Common myeloid progenitor, CD34-positive (primary cell): ENCODE data around the gene PRKN.

Experiments
- CTCF ChIA-PET: fragments of 350-600 bp; sonication (Branson Sonifier 250); formaldehyde crosslinking; loops from one replicate; lab custom pipeline; 2021; ENCODE audit warnings: antibody characterized with exemption; lab: Charles Lee
- POLR2A ChIA-PET: fragments of 350-600 bp; sonication (Branson Sonifier 250); formaldehyde crosslinking; loops from one replicate; lab custom pipeline; 2021; ENCODE audit warnings: antibody characterized with exemption; lab: Charles Lee
- DNase-seq, 3 donors: peaks; one replicate each; pipeline versions ENCODE4 v3.0.0 to v3.0.0-alpha.2; 2013
- H3K27ac ChIP-seq, 2 experiments: 1 replicate in 1 of 2; 2 replicates in 1 of 2; pipeline ENCODE4 v1.7.0; 2013; ENCODE audit warnings: inconsistent platforms in 2 of 2, low read length in 2 of 2, mild to moderate bottlenecking in 2 of 2, low read depth in 1 of 2, moderate library complexity in 1 of 2; ENCODE audit not compliant: severe bottlenecking in 2 of 2, insufficient read depth in 1 of 2, poor library complexity in 1 of 2
- H3K27me3 ChIP-seq, 5 experiments: replicated peaks in 2 of 5; 1 replicate in 3 of 5; 2 replicates in 2 of 5; pipeline versions ENCODE4 v1.6.1 to v1.7.0; 2013; ENCODE audit warnings: low read length in 4 of 5, mild to moderate bottlenecking in 2 of 5, moderate library complexity in 2 of 5, inconsistent platforms in 1 of 5; ENCODE audit not compliant: insufficient read depth in 5 of 5, control insufficient read depth in 4 of 5
- H3K36me3 ChIP-seq, 4 experiments: 1 replicate in 2 of 4; 2 replicates in 2 of 4; pipeline versions ENCODE4 v1.6.1 to v1.7.0; 2013; ENCODE audit warnings: low read length in 3 of 4, control low read depth in 1 of 4, mild to moderate bottlenecking in 1 of 4; ENCODE audit not compliant: control insufficient read depth in 4 of 4, insufficient read depth in 4 of 4
- H3K4me1 ChIP-seq, 4 experiments: 1 replicate in 3 of 4; 2 replicates in 1 of 4; pipeline versions ENCODE4 v1.6.1 to v1.7.1; 2013; ENCODE audit warnings: low read length in 3 of 4, mild to moderate bottlenecking in 3 of 4, control low read depth in 1 of 4, inconsistent platforms in 1 of 4, moderate library complexity in 1 of 4; ENCODE audit not compliant: control insufficient read depth in 4 of 4, insufficient read depth in 4 of 4; ENCODE audit errors: control extremely low read depth in 1 of 4
- H3K4me3 ChIP-seq, 7 experiments: 1 replicate in 4 of 7; 2 replicates in 3 of 7; pipeline versions ENCODE4 v1.5.1 to v1.7.0; 2013; ENCODE audit warnings: mild to moderate bottlenecking in 7 of 7, low read length in 6 of 7, moderate library complexity in 6 of 7, inconsistent platforms in 2 of 7, low read depth in 2 of 7, control low read depth in 1 of 7; ENCODE audit not compliant: insufficient read depth in 4 of 7, control insufficient read depth in 1 of 7; ENCODE audit errors: extremely low read depth in 1 of 7
- H3K9me3 ChIP-seq, 5 experiments: 1 replicate in 4 of 5; 2 replicates in 1 of 5; pipeline versions ENCODE4 v1.6.1 to v1.7.1; 2013; ENCODE audit warnings: low read length in 4 of 5, mild to moderate bottlenecking in 2 of 5, inconsistent platforms in 1 of 5, low read depth in 1 of 5, moderate library complexity in 1 of 5; ENCODE audit not compliant: control insufficient read depth in 4 of 5, insufficient read depth in 2 of 5; ENCODE audit errors: control extremely low read depth in 1 of 5
- WGBS: methylation state at CpG from one replicate; pipeline ENCODE4 v1.1.5; 2013; ENCODE audit not compliant: insufficient coverage; 5-methylcytosine and 5-hydroxymethylcytosine counted together

The PRKN gene

DNA sequence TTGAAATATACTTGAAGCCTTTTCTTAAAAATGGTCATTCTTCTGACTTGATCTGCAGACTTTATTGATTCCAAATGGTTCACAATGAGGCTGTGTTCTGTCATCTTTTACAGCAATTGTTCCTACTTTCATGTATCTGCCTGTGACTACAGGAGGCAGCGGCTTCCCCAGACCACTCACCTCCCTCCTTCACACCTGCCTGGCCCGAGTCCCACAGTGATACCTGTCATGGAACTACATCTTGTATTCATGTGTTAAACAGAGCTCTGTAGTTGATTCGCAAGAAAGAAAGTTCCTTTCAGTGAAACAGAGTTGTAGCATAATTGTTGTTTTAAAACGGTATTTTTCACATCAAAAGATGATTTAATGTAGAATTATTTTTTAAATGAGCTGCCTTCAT lies 780.2 kb downstream of the PRKN start:
- DNase-seq, result no peak
- Histone ChIP-seq H3K9me3 (no peaks in the 10 kb centered on the region), H3K27me3 (no peaks in the 10 kb centered on the region), H3K4me3 (no peak overlapping the region), H3K4me1 (no peaks in the 10 kb centered on the region), H3K36me3 (no peaks in the 10 kb centered on the region), H3K27ac (no peak overlapping the region)
- POLR2A ChIA-PET, result no interaction called here
- CTCF ChIA-PET, result no interaction called here
- WGBS, result 100% methylated on average over 1 of the region's 4 CpGs

GRCh38 chr6:161946461-161946860 lies 781.1 kb downstream of the PRKN start:
- no CpG with 5 or more reads among the region's 3 CpGs for WGBS

DNA sequence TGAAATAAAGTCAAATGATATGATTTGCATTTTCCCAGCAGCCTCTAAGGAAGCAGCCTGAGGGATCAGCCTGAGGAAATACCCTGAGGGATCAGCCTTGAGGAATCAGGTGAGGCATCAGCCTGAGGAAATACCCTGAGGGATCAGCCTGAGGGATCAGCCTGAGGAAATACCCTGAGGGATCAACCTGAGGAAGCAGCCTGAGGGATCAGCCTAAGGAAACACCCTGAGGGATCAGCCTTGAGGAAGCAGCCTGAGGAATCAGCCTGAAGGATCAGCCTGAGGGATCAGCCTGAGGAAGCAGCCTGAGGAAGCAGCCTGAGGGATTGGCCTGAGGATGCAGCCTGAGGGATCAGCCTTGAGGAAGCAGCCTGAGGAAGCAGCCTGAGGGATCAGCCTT lies 784.0 kb downstream of the PRKN start:
- H3K27ac ChIP-seq, result no peak overlapping the region
- H3K36me3 ChIP-seq, result no peaks in the 10 kb centered on the region
- no peaks in the 10 kb centered on the region for H3K4me1 ChIP-seq
- H3K4me3 ChIP-seq, result no peak overlapping the region
- CTCF ChIA-PET, result no interaction called here
- POLR2A ChIA-PET, result no interaction called here
- DNase-seq, result no peak
- no peaks in the 10 kb centered on the region for H3K27me3 ChIP-seq
- H3K9me3 ChIP-seq, result no peaks in the 10 kb centered on the region

More at GRCh38 chr6:161946461-161946860, 781.1 kb downstream of the PRKN start:
- no peaks in the 10 kb centered on the region for H3K36me3 ChIP-seq
- H3K27ac ChIP-seq, result no peak overlapping the region
- no peak for DNase-seq
- no peaks in the 10 kb centered on the region for H3K4me1 ChIP-seq
- ChIA-PET CTCF (interaction anchor here (0.6 kb wide), 1 partner anchor 289 kb away, joined by 4 read pairs; no protein-coding TSS in a partner anchor), POLR2A (no interaction called here)
- H3K27me3 ChIP-seq, result no peaks in the 10 kb centered on the region
- H3K9me3 ChIP-seq, result no peaks in the 10 kb centered on the region
- no peak overlapping the region for H3K4me3 ChIP-seq

- DNase-seq, result no peak
- H3K4me3 ChIP-seq, result no peak overlapping the region
- 100% methylated on average over 2 of the region's 3 CpGs for WGBS
- POLR2A ChIA-PET, result no interaction called here
- H3K27me3 ChIP-seq, result no peaks in the 10 kb centered on the region
- no peaks in the 10 kb centered on the region for H3K36me3 ChIP-seq
- H3K4me1 ChIP-seq, result no peaks in the 10 kb centered on the region
- H3K27ac ChIP-seq, result no peak overlapping the region
- CTCF ChIA-PET, result no interaction called here
- H3K9me3 ChIP-seq, result no peaks in the 10 kb centered on the region
Measured at GRCh38 chr6:161941565-161941964, 786.0 kb downstream of the PRKN start.

DNA sequence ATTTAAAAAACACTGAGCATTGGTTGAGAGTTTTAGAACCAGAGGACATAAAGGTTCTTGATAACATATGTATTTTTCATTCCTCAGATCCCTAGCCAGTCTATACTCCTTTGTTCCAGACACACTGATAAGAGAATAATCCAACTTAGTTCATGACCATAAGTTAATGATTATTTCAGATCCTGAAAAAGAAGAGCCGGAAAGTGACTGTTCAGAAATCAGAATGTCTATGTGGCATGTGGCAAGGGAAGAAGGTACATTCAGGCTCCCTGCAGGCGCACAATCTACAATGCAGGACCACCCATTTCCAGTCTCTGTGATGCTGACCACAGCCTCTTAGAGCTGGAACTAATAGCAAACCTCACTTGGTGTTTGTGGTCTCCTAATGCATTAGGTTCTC lies 787.0 kb downstream of the PRKN start:
- ChIA-PET POLR2A (no interaction called here), CTCF (no interaction called here)
- Histone ChIP-seq H3K4me1 (no peaks in the 10 kb centered on the region), H3K9me3 (peaks cover 0 to 5% (median 4%) of the 10 kb centered on the region in 5 experiments), H3K4me3 (no peak overlapping the region), H3K27ac (no peak overlapping the region), H3K27me3 (no peaks in the 10 kb centered on the region), H3K36me3 (no peaks in the 10 kb centered on the region)
- DNase-seq, result no peak
- WGBS, result no CpG with 5 or more reads among the region's 2 CpGs

DNA sequence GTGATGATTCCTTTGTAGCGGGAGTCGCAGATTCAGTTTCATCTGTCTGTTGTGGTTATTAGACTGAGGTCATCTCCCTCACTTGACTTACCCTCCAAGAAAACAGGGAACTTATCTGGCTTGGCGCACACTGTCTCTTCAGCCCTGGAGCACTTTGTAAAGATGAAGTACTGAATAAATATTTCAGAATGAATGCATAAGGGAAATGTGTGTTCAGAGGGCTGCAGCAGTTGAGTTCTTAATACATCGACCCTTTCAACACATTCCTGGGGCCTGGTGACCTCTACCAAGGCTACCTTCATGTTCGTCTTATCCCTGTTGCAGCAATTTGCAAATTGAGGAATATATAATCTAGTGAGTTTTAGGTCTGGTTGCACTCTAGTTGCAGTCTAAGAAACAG lies 801.2 kb downstream of the PRKN start:
- no peak for DNase-seq
- 100% methylated on average over 4 of the region's 5 CpGs for WGBS
- H3K9me3 ChIP-seq, result no peaks in the 10 kb centered on the region
- CTCF ChIA-PET, result no interaction called here
- no peak overlapping the region for H3K27ac ChIP-seq
- H3K4me1 ChIP-seq, result peaks cover 8 to 13% (median 8%) of the 10 kb centered on the region in 4 experiments
- no peaks in the 10 kb centered on the region for H3K27me3 ChIP-seq
- POLR2A ChIA-PET, result no interaction called here
- H3K4me3 ChIP-seq, result no peak overlapping the region
- H3K36me3 ChIP-seq, result no peaks in the 10 kb centered on the region

GRCh38 chr6:161924516-161925116 lies 803.0 kb downstream of the PRKN start:
- H3K36me3 ChIP-seq, result no peaks in the 10 kb centered on the region
- no peak overlapping the region for H3K27ac ChIP-seq
- no peaks in the 10 kb centered on the region for H3K9me3 ChIP-seq
- H3K4me1 ChIP-seq, result peaks cover 8 to 13% (median 8%) of the 10 kb centered on the region in 4 experiments
- DNase-seq, result no peak
- ChIA-PET CTCF (no interaction called here), POLR2A (no interaction called here)
- H3K27me3 ChIP-seq, result no peaks in the 10 kb centered on the region
- WGBS, result 89% methylated on average over 3 of the region's 5 CpGs
- no peak overlapping the region for H3K4me3 ChIP-seq
